Activated naive CD4-positive, alpha-beta T cell treated with anti-CD3 and anti-CD28 coated beads for 36 hours (primary cell): ENCODE results near the gene NXPH4. TPM values are rescaled to one million over a fixed set of nuclear protein-coding genes. Genes with fewer than 3 reads are reported as not detected.

Source experiments
- CTCF ChIA-PET: fragments of 350-600 bp; sonication (Branson Sonifier 250); formaldehyde crosslinking; loops from one replicate; lab custom pipeline; 2021; ENCODE audit warnings: antibody characterized with exemption; lab: Charles Lee
- DNase-seq: peaks from one replicate; pipeline ENCODE4 v3.0.0-alpha.2; 2020
- H3K27ac Mint-ChIP-seq: one replicate; pipeline ENCODE4 v1.8.0; 2021; ENCODE audit warnings: mild to moderate bottlenecking, mixed read lengths
- H3K27me3 Mint-ChIP-seq: one replicate; pipeline ENCODE4 v1.8.0; 2021; ENCODE audit warnings: low read depth, mixed read lengths
- H3K36me3 Mint-ChIP-seq: one replicate; pipeline ENCODE4 v1.8.0; 2021; ENCODE audit warnings: low read depth, mixed read lengths
- H3K4me1 Mint-ChIP-seq: one replicate; pipeline ENCODE4 v1.8.0; 2021; ENCODE audit warnings: low read depth, mixed read lengths
- H3K4me3 Mint-ChIP-seq: one replicate; pipeline ENCODE4 v1.8.0; 2021; ENCODE audit warnings: mild to moderate bottlenecking, moderate library complexity, mixed read lengths
- H3K9me3 Mint-ChIP-seq: one replicate; pipeline ENCODE4 v1.8.0; 2021; ENCODE audit warnings: mixed read lengths
- intact Hi-C: fragments of 100-400 bp; cut with micrococcal nuclease; formaldehyde crosslinking; loops from one replicate; pipeline ENCODE4 v1.15.1; 2023
- total RNA-seq, 2 experiments: library from RNA; stranded (reverse); gene quantifications; one replicate each; pipeline ENCODE4 v1.2.3, GENCODE V29; 2021

Gene NXPH4
- under 1 TPM; 0.25 to 0.79 TPM for total RNA-seq

- Mint-ChIP-seq H3K36me3 (no peaks in the 10 kb centered on the region), H3K9me3 (no peaks in the 10 kb centered on the region), H3K4me3 (peak within 1 kb of the TSS; percentile 60), H3K27ac (no peak within 1 kb of the TSS), H3K27me3 (peaks cover 64% of the 10 kb centered on the region), H3K4me1 (peaks cover 38% of the 10 kb centered on the region)
- CTCF ChIA-PET: interaction anchor here (4.6 to 10.9 kb wide), 3 partner anchors 9 to 25 kb away, joined by 73 to 333 read pairs (median 93); partner anchors contain the start of gene SHMT2
- peak; percentile 53 for DNase-seq
- intact Hi-C loops: no loop called here
These were observed at the start of gene NXPH4 for GRCh38 chr12:57216014-57216911. TSS of gene NXPH4 (plus strand) at chr12:57216794. CDS start at chr12:57216970, 176 bp downstream.

- CTCF ChIA-PET: interaction anchor here (11.5 kb wide), 1 partner anchor 42 kb away, joined by 252 read pairs; the partner anchor contains the start of gene LRP1
- Mint-ChIP-seq H3K27me3 (no peaks in the 10 kb centered on the region), H3K36me3 (no peaks in the 10 kb centered on the region), H3K9me3 (no peaks in the 10 kb centered on the region), H3K4me1 (peaks cover 13% of the 10 kb centered on the region), H3K4me3 (no peak overlapping the region), H3K27ac (peak overlapping the region; percentile 62)
- intact Hi-C loops: loop anchor here (1.0 kb wide), 1 partner anchor 40 kb away; no protein-coding TSS in a partner anchor
- peak; percentile 85 for DNase-seq
These were observed 49.6 kb upstream of the NXPH4 start for GRCh38 chr12:57166971-57167371.

GRCh38 chr12:57168058-57168457 is 48.5 kb upstream of the NXPH4 start:
- no peaks in the 10 kb centered on the region for H3K9me3 Mint-ChIP-seq
- intact Hi-C loops: no loop called here
- no peak overlapping the region for H3K27ac Mint-ChIP-seq
- CTCF ChIA-PET: interaction anchor here (1.4 to 11.5 kb wide), 4 partner anchors 12 to 43 kb away, joined by 4 to 252 read pairs (median 6); partner anchors contain the start of gene LRP1
- no peak for DNase-seq
- no peaks in the 10 kb centered on the region for H3K36me3 Mint-ChIP-seq
- H3K27me3 Mint-ChIP-seq: no peaks in the 10 kb centered on the region
- no peak overlapping the region for H3K4me3 Mint-ChIP-seq
- peaks cover 13% of the 10 kb centered on the region for H3K4me1 Mint-ChIP-seq

- H3K27ac Mint-ChIP-seq: no peak overlapping the region
- no peak for DNase-seq
- CTCF ChIA-PET: interaction anchor here (1.2 to 11.5 kb wide), 5 partner anchors 10 to 57 kb away, joined by 3 to 252 read pairs (median 5); partner anchors contain the start of gene LRP1
- no peaks in the 10 kb centered on the region for H3K27me3 Mint-ChIP-seq
- H3K4me3 Mint-ChIP-seq: no peak overlapping the region
- no peaks in the 10 kb centered on the region for H3K9me3 Mint-ChIP-seq
- intact Hi-C loops: no loop called here
- H3K4me1 Mint-ChIP-seq: peaks cover 13% of the 10 kb centered on the region
- H3K36me3 Mint-ChIP-seq: no peaks in the 10 kb centered on the region
These were observed 47.4 kb upstream of the NXPH4 start for GRCh38 chr12:57169046-57169795.

GRCh38 chr12:57169969-57170368 is 46.6 kb upstream of the NXPH4 start:
- Mint-ChIP-seq H3K4me1 (peaks cover 13% of the 10 kb centered on the region), H3K27me3 (no peaks in the 10 kb centered on the region), H3K36me3 (no peaks in the 10 kb centered on the region), H3K27ac (no peak overlapping the region), H3K4me3 (no peak overlapping the region), H3K9me3 (no peaks in the 10 kb centered on the region)
- CTCF ChIA-PET: interaction anchor here (1.9 to 11.5 kb wide), 2 partner anchors 13 to 45 kb away, joined by 6 to 252 read pairs; partner anchors contain the start of gene LRP1
- intact Hi-C loops: no loop called here
- DNase-seq: no peak

GRCh38 chr12:57170408-57170807 is 46.2 kb upstream of the NXPH4 start:
- no peak for DNase-seq
- Mint-ChIP-seq H3K27ac (no peak overlapping the region), H3K9me3 (no peaks in the 10 kb centered on the region), H3K27me3 (no peaks in the 10 kb centered on the region), H3K4me1 (peaks cover 13% of the 10 kb centered on the region), H3K36me3 (no peaks in the 10 kb centered on the region), H3K4me3 (no peak overlapping the region)
- intact Hi-C loops: no loop called here
- CTCF ChIA-PET: interaction anchor here (0.6 to 11.5 kb wide), 2 partner anchors 45 to 1460 kb away, joined by 6 to 252 read pairs; partner anchors contain the start of gene LRP1

GRCh38 chr12:57170927-57171326 is 45.7 kb upstream of the NXPH4 start:
- peaks cover 13% of the 10 kb centered on the region for H3K4me1 Mint-ChIP-seq
- H3K27ac Mint-ChIP-seq: no peak overlapping the region
- no peak overlapping the region for H3K4me3 Mint-ChIP-seq
- no peaks in the 10 kb centered on the region for H3K9me3 Mint-ChIP-seq
- CTCF ChIA-PET: interaction anchor here (0.6 to 11.5 kb wide), 3 partner anchors 11 to 1461 kb away, joined by 6 to 252 read pairs (median 25); partner anchors contain the start of gene LRP1
- intact Hi-C loops: no loop called here
- no peak for DNase-seq
- no peaks in the 10 kb centered on the region for H3K36me3 Mint-ChIP-seq
- no peaks in the 10 kb centered on the region for H3K27me3 Mint-ChIP-seq

GRCh38 chr12:57171668-57172067 is 44.9 kb upstream of the NXPH4 start:
- no peak overlapping the region for H3K4me3 Mint-ChIP-seq
- no peaks in the 10 kb centered on the region for H3K36me3 Mint-ChIP-seq
- peaks cover 8% of the 10 kb centered on the region for H3K4me1 Mint-ChIP-seq
- CTCF ChIA-PET: interaction anchor here (1.1 to 11.5 kb wide), 3 partner anchors 10 to 60 kb away, joined by 3 to 252 read pairs (median 25); partner anchors contain the start of genes LRP1 and STAT6
- H3K9me3 Mint-ChIP-seq: no peaks in the 10 kb centered on the region
- DNase-seq: no peak
- no peaks in the 10 kb centered on the region for H3K27me3 Mint-ChIP-seq
- no peak overlapping the region for H3K27ac Mint-ChIP-seq
- intact Hi-C loops: no loop called here

- H3K4me1 Mint-ChIP-seq: no peaks in the 10 kb centered on the region
- no peaks in the 10 kb centered on the region for H3K36me3 Mint-ChIP-seq
- peak; percentile 30 for DNase-seq
- H3K4me3 Mint-ChIP-seq: no peak overlapping the region
- H3K27me3 Mint-ChIP-seq: no peaks in the 10 kb centered on the region
- H3K9me3 Mint-ChIP-seq: no peaks in the 10 kb centered on the region
- intact Hi-C loops: loop anchor here (1.0 kb wide), 1 partner anchor 49 kb away; no protein-coding TSS in a partner anchor
- CTCF ChIA-PET: interaction anchor here (0.8 to 11.5 kb wide), 9 partner anchors 9 to 173 kb away, joined by 3 to 252 read pairs (median 8); partner anchors contain the start of genes LRP1 and STAT6
- H3K27ac Mint-ChIP-seq: no peak overlapping the region
These were observed 43.5 kb upstream of the NXPH4 start for GRCh38 chr12:57173089-57173488.

GRCh38 chr12:57173683-57174082 is 42.9 kb upstream of the NXPH4 start:
- Mint-ChIP-seq H3K27me3 (no peaks in the 10 kb centered on the region), H3K4me3 (no peak overlapping the region), H3K27ac (no peak overlapping the region), H3K4me1 (no peaks in the 10 kb centered on the region), H3K9me3 (no peaks in the 10 kb centered on the region), H3K36me3 (no peaks in the 10 kb centered on the region)
- intact Hi-C loops: loop anchor here (1.0 kb wide), 1 partner anchor 49 kb away; no protein-coding TSS in a partner anchor
- DNase-seq: no peak
- CTCF ChIA-PET: interaction anchor here (0.7 to 11.5 kb wide), 8 partner anchors 8 to 174 kb away, joined by 3 to 252 read pairs (median 10); partner anchors contain the start of genes LRP1 and STAT6

GRCh38 chr12:57175428-57176138 is 41.0 kb upstream of the NXPH4 start:
- CTCF ChIA-PET: interaction anchor here (0.6 to 11.5 kb wide), 12 partner anchors 8 to 301 kb away, joined by 3 to 252 read pairs (median 4); partner anchors contain the start of genes LRP1, STAT6 and TAC3
- Mint-ChIP-seq H3K27me3 (no peaks in the 10 kb centered on the region), H3K36me3 (no peaks in the 10 kb centered on the region), H3K9me3 (no peaks in the 10 kb centered on the region), H3K4me3 (peak overlapping the region; percentile 6), H3K4me1 (no peaks in the 10 kb centered on the region), H3K27ac (no peak overlapping the region)
- DNase-seq: peak; percentile 70
- intact Hi-C loops: no loop called here
